Measurements from ENCODE around the gene RBM17. TPM values are rescaled to one million over a fixed set of nuclear protein-coding genes. Genes with fewer than 3 reads are reported as not detected.

The RBM17 gene
- total and polyA plus RNA-seq, 2 of the 4 experiments (the other 2 are of a cell fraction) = 24.6 to 56.7 TPM

- Histone ChIP-seq H2BK20ac (ENCODE audit: low read depth, low read length) (peak overlapping the region; percentile 10; the same call in 1 of the 2 replicates), H3K9me1 (ENCODE audit: insufficient read depth, low read length) (peaks cover 6% of the 10 kb centered on the region), H2BK5ac (ENCODE audit: low read depth, low read length, poor library complexity, severe bottlenecking) (peak overlapping the region; percentile 92), H4K5ac (ENCODE audit: low read depth, low read length) (peak overlapping the region; percentile 47; the same call in 1 of the 2 replicates), H4K91ac (ENCODE audit: insufficient read depth, low read depth, low read length) (no peak overlapping the region), H3K9ac (ENCODE audit: low read depth, low read length) (no peak overlapping the region), H3K4me2 (ENCODE audit: low read depth, low read length) (peak overlapping the region; percentile 34; the same call in 1 of the 2 replicates), H4K20me1 (ENCODE audit: insufficient read depth, low read length) (peaks cover 3% of the 10 kb centered on the region; the same call in 1 of the 2 replicates), H2AK5ac (ENCODE audit: low read depth, low read length) (no peak overlapping the region), H3K4me3 (ENCODE audit: insufficient read depth, low read depth, low read length) (no peak overlapping the region), H3K23ac (ENCODE audit: low read depth, low read length) (no peak overlapping the region), H2AFZ (replicated peaks; ENCODE audit: low read length, poor library complexity) (no peak overlapping the region), H3K79me1 (ENCODE audit: low read depth in 1 of 2, low read length in 2 of 2) (peaks cover 20 to 45% of the 10 kb centered on the region in 2 experiments), H3K9me3 (ENCODE audit: control insufficient read depth, insufficient read depth, low read length) (no peaks in the 10 kb centered on the region), H3K14ac (replicated peaks; ENCODE audit: low read depth, low read length) (no peak overlapping the region), H3K27ac (ENCODE audit: insufficient read depth, low read length) (peak overlapping the region; percentile 31; the same call in 1 of the 2 replicates), H3K36me3 (ENCODE audit: control insufficient read depth, insufficient read depth, low read length) (peaks cover 29% of the 10 kb centered on the region), H3K4me1 (ENCODE audit: control insufficient read depth, insufficient read depth, low read length) (peaks cover 14% of the 10 kb centered on the region), H3K18ac (ENCODE audit: low read depth, low read length) (peak overlapping the region; percentile 71; the same call in 1 of the 2 replicates), H3K27me3 (ENCODE audit: control insufficient read depth, insufficient read depth, low read length) (no peaks in the 10 kb centered on the region), H2BK120ac (ENCODE audit: low read depth, low read length) (no peak overlapping the region), H2AK9ac (replicated peaks; ENCODE audit: low read depth, low read length, poor library complexity) (no peak overlapping the region), H2BK15ac (ENCODE audit: low read depth, low read length) (0 out of 3 replicates have a peak overlapping the region, but pooled peaks have one; percentile 5), H4K8ac (ENCODE audit: low read depth in 2 of 2, low read length in 2 of 2) (no peak overlapping the region), H3K4ac (ENCODE audit: low read depth, low read length) (no peak overlapping the region), H3K56ac (ENCODE audit: extremely low read depth, insufficient read depth, low read length) (no peak overlapping the region)
- POLR2A ChIA-PET (ENCODE audit: unreplicated experiment) = no interaction called here
- intact Hi-C loops (cut with micrococcal nuclease) = loop anchor here (1.0 kb wide), 1 partner anchor 287 kb away; no protein-coding TSS in a partner anchor
- dilution Hi-C loops (cut with HindIII; ENCODE audit: low sequenced_read_pairs, unreplicated experiment) = no loop called here
- peak; percentile 12 for DNase-seq
- WGBS, 2 experiments (ENCODE audit: extremely low coverage in 2 of 2, insufficient read length in 1 of 2) = no CpG with 5 or more reads among the region's 4 CpGs
- TF ChIP-seq FOS (IDR thresholded peaks at IDR 0.05; ENCODE audit: low read depth, low read length) = no peak
- TF ChIP-seq CHD1 (IDR thresholded peaks at IDR 0.05; ENCODE audit: low read depth, low read length) = no peak
- no peak for TF ChIP-seq POLR2A (IDR thresholded peaks at IDR 0.05; ENCODE audit: low read depth, low read length)
- TF ChIP-seq RFX5 (IDR thresholded peaks at IDR 0.05; ENCODE audit: low read depth, low read length) = no peak
- TF ChIP-seq ELK1 (IDR thresholded peaks at IDR 0.05; ENCODE audit: borderline replicate concordance, low read depth, low read length) = no peak
- TF ChIP-seq, protein P1, sequence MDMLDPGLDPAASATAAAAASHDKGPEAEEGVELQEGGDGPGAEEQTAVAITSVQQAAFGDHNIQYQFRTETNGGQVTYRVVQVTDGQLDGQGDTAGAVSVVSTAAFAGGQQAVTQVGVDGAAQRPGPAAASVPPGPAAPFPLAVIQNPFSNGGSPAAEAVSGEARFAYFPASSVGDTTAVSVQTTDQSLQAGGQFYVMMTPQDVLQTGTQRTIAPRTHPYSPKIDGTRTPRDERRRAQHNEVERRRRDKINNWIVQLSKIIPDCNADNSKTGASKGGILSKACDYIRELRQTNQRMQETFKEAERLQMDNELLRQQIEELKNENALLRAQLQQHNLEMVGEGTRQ (IDR thresholded peaks at IDR 0.05; ENCODE audit: low read depth, low read length) = no peak
- no peak for TF ChIP-seq CEBPB (IDR thresholded peaks at IDR 0.05; ENCODE audit: low read depth, low read length)
- TF ChIP-seq BHLHE40 (IDR thresholded peaks at IDR 0.05; ENCODE audit: low read depth, low read length) = no peak
- TF ChIP-seq MAFK (IDR thresholded peaks at IDR 0.05; ENCODE audit: low read depth, low read length) = no peak
- TF ChIP-seq RAD21 (IDR thresholded peaks at IDR 0.05; ENCODE audit: low read length) = no peak
- TF ChIP-seq MAZ (IDR thresholded peaks at IDR 0.05; ENCODE audit: borderline replicate concordance, low read depth, low read length) = no peak
- no peak for TF ChIP-seq CTCF (conservative IDR thresholded peaks at IDR 0.05; ENCODE audit: low read depth, low read length)
- in situ Hi-C loops (cut with MboI; ENCODE audit: low sequenced_read_pairs) = no loop called here
- CTCF ChIA-PET = interaction anchor here (1.4 kb wide), 1 partner anchor 287 kb away, joined by 4 read pairs; no protein-coding TSS in a partner anchor
- ATAC-seq (ENCODE audit: low read depth) = no peak
- BruUV-seq (replicated peaks) = no TSS peak
Measured at GRCh38 chr10:6115411-6115810, 26.6 kb downstream of the RBM17 start.

Data from IMR-90 (cell line).